ENCODE data around the gene RNMT.

- no peak for TF ChIP-seq CTCF (IDR thresholded peaks at IDR 0.05)
- TF ChIP-seq POLR2A (IDR thresholded peaks at IDR 0.05), result no peak
Measured at GRCh38 chr18:13811993-13812392, 85.5 kb downstream of the RNMT start.
